Pulmonary artery endothelial cell (primary cell): ENCODE results near the gene PITX1. TPM values are rescaled to one million over a fixed set of nuclear protein-coding genes. Genes with fewer than 3 reads are reported as not detected.

Source experiments
- DNase-seq: peaks from one replicate; pipeline ENCODE4 v3.0.0-alpha.2; 2011; ENCODE audit warnings: low read depth, low spot score
- total RNA-seq: library from RNA; depleted of rRNA; stranded (reverse); fragments of >200 nt; gene quantifications from 2 replicates; pipeline ENCODE4 v1.2.3, GENCODE V29; 2014

The PITX1 gene
- total RNA-seq, 1 donor from 2014 or later = 0.26 TPM

DNA sequence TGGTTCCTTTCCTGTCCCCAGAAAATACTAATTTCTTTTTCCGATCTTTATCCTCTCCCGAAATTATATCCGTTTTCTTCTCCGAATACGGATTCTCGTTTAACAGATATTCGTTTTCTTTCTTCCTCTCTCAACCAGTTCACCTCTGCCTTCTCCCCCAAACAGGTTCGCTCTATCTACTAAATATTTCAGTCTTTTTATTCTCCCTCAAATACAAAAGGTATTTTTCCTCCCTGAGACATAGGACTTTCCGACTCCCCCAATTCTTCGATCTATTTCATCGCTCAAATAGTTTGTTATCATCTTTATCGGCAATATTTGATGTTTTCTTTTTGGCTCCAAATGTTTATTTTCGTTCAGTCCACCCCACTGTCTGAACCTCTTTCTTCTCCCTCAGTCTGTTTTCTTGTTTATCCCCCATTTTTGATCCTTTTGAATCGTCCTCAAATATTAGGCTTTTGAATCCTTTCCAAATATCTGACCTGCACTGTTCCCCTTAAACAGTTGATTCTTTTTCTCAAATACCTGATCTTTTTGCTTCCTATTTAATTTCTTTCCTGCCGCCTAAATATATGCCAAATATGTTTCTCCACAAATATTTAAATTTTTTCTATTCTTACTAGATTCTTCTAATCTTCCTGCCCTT is 4.4 kb downstream of the PITX1 start:
- no peak for DNase-seq

DNA sequence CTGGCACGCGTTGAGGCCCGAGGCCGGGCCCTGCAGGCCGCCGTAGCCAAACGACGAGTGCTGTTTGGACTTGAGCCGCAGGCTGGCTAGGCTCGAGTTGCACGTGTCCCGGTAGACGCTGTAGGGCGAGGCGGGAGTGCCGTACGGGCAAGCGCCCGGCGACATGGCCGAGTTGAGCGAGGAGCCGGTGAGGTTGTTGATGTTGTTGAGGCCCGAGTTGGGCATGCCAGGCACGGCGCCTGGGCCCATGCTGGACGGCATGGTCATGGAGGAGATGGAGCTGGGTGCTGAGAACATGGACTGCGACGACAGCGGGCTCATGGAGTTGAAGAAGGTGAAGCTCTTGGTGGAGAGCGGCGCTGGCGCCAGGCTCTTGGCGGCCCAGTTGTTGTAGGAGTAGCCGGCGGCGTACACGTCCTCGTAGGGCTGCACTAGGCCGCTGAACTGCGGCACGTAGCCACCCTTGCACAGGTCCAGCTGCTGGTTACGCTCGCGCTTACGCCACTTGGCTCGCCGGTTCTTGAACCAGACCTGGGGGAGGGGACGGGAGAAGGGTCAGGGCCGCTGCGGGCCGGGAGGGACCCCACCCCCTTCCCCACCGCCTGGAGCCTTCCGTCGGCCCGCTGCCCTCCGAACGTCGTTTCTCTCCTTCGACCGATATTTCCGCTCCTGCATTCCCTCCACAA is 5.1 kb downstream of the PITX1 start:
- no peak for DNase-seq

GRCh38 chr5:135027697-135028615 is 6.1 kb downstream of the PITX1 start:
- no peak for DNase-seq

- DNase-seq = no peak
Measured at GRCh38 chr5:135027266-135027696, 6.7 kb downstream of the PITX1 start.

DNA sequence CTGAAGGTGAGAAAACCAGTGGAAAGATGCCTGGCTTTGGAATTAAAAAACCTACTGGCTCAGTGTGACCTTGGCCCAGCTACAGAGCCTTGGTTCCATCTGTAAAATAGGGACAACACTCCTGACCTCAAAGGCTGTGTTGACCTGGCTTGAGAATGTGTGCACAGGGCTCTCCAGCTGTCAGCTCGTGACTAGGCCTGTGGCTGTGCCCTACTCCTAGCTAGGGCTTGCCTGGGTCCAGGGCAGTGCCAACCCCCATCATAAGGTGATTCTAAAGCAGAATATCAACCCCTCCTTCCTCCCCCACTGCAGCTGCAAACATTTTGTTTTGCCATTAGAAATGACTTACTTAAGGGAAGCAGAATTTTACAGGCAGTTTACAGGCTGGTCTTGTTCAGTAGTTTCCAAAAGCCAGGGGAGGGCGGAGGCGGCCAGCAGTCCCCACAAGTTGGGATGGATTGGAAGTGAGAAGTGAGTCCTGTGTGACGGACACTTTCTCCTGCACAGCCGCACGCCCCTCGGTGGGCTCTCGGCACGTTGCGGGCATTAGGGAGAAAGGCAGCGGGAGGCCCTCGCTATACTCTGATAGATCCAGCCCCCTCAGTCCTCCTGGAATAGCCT is 7.3 kb downstream of the PITX1 start:
- no peak for DNase-seq

DNA sequence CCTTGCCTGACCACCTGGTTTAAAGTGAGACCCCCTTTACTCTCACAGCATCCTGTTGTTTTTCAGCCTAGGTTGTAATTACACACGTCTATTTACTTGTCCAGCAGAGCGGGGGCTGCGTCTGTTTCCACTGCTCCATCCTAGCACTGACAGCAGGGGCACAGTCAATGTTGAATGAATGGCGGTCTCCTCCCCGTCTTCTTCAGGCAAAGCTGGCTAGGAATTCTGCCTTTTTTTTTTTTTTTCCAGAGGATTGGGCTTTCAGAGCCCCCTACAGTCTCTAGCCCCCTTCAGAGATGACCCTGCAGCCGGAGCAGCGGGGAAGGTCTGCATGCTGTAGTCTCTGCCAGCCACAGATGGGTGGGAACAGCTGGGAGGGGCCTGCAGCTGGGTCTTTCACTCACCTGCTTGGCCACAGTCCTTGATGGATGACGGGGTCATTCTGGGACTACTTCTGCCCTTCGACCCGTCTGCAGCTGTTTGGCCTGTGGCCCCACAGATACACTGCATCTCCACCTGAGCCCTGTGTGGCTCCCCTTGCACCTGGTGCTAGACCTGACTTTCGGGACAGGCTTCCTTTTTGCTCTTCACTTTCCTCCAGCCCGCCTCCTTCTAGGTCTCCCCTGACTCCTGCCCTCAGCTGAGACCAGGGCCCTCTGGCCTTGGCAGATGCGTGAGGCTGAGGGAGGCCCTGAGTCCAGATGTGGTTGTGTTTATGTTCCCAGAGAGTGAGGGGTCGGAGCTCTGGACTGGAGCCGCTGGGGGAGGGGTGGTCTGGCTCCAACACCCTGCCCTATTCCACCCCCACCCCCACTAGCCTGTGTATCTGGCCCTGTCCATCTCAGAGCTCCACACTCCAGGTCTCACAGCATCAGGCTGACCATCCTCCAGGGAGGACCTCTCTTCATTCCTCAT is 8.0 kb downstream of the PITX1 start:
- DNase-seq = no peak

DNA sequence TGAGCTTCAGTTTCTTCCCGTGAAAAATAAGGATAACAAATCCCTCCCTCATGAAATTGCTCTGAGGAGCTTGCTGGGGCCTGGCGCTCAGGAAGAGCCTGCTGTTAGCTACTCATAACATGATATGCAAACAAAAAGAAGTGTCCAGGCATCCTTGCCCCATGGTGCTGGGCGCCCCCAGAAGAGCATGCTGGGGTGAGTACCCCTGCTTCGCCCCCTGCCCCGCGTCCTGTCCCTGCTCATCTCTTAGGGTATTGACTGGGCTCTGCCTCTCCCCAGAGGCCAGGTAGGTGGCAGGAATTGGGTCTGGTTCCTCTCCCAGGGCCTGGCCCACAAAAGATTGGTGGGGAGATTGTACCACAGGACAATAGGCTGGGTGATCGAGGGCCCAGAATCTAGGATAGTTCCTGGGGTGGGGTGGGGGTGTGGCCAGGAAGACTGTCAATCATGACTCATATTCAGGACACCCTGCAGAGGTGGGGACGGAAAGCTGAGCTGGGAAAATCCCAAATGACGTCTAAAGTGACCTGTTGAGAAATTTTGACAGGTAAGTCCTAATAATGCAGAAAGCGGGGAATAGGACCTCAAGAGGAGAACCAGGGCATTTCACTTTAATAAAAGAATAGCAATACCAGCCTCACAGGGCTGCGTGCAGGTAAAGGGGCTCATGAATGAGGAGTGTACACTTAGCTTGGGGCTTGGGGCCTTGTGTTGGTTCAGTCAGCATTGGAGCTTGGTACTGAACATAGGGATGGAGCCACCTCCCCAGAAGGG is 8.9 kb downstream of the PITX1 start:
- DNase-seq = no peak

GRCh38 chr5:135020111-135020895 is 13.7 kb downstream of the PITX1 start:
- DNase-seq = no peak

GRCh38 chr5:135019314-135019713 is 14.7 kb downstream of the PITX1 start:
- no peak for DNase-seq

- no peak for DNase-seq
Measured at GRCh38 chr5:135018457-135018856, 15.6 kb downstream of the PITX1 start.

GRCh38 chr5:135016861-135017290 is 17.2 kb downstream of the PITX1 start:
- no peak for DNase-seq

- DNase-seq = no peak
Measured at GRCh38 chr5:135015942-135016341, 18.1 kb downstream of the PITX1 start.

DNA sequence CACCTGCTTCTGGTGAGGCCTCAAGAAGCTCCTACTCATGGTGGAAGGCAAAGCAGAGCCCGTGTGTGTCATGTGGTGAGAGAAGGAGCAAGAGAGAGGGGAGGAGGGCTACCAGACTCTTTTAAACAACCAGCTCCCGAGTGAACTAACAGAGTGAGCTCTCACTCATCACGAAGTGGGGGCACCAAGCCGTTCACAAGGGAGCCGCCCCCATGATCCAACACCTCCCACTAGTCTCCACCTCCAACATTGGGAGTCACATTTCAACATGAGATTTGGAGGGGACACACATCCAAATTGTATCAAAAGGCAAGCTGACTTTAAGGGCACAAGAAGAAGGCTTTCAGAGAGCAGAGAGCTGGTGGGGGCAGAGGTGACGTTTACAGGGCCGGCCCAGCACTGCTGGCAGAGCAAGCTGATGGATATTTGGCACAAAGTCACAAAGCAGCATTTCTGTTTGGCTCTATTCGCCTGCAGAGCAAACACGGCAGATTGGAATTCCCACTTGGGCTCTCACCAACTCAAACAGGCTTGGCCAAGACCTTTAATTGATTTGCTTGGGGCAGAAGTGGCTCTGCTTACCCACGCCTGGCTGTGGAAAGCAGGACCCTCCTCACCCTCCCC is 20.0 kb downstream of the PITX1 start:
- DNase-seq = no peak

GRCh38 chr5:135013445-135013844 is 20.6 kb downstream of the PITX1 start:
- DNase-seq = no peak

DNA sequence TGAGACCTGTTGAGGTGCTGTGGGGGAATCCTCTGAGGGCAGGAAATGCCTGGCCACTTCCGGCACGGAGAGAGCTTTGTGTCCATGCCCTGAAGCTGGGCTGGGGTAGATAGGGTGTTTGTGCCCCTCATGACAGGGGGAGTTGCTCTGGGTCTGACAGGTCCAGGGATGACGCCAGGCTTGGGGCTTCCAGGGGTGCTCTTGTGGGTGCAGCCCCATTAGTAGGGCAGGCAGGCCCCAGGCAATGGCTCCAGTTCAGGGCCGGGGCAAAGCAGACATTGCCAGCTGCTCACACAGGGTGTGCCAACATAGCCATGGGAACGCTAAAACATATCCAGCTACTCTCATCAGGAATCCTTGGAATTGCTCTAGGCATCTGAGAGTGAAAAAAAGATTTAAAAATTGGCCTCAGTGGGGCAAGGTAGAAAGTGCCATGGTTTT is 21.1 kb downstream of the PITX1 start:
- no peak for DNase-seq

GRCh38 chr5:135012033-135012588 is 21.9 kb downstream of the PITX1 start:
- no peak for DNase-seq

- no peak for DNase-seq
Measured at GRCh38 chr5:135011355-135012032, 22.5 kb downstream of the PITX1 start.
